Upper lobe of left lung (tissue), 6 donors: Measurements from ENCODE around the gene C17orf100. TPM values are rescaled to one million over a fixed set of nuclear protein-coding genes. Genes with fewer than 3 reads are reported as not detected.

Experiments used
- ATAC-seq, 2 donors: fragments of 200-7000 bp; cut with Tn5 transposase; one replicate each; pipeline ENCODE4 v1.9.1; 2022; ENCODE audit warnings: mild to moderate bottlenecking in 2 of 2, moderate library complexity in 2 of 2; ENCODE audit not compliant: low FRiP score in 2 of 2
- DNase-seq, 2 donors: peaks; one replicate each; pipeline ENCODE4 v3.0.0-alpha.2; 2019 to 2020
- H3K27ac ChIP-seq, 4 donors: fragments of 200-600 bp; sonication (generic); one replicate each; pipeline ENCODE4 v1.5.1; 2016 to 2019
- H3K27me3 ChIP-seq, 4 donors: fragments of 200-600 bp; sonication (generic); one replicate each; pipeline ENCODE4 v1.5.1; 2017 to 2019
- H3K36me3 ChIP-seq, 4 donors: fragments of 200-600 bp; sonication (generic); one replicate each; pipeline ENCODE4 v1.5.1; 2016 to 2019
- H3K4me1 ChIP-seq, 4 donors: fragments of 200-600 bp; sonication (generic); one replicate each; pipeline ENCODE4 v1.5.1; 2018 to 2019
- H3K4me3 ChIP-seq, 4 donors: fragments of 200-600 bp; sonication (generic); one replicate each; pipeline ENCODE4 v1.5.1; 2017 to 2019; ENCODE audit warnings: mild to moderate bottlenecking in 2 of 4, moderate library complexity in 1 of 4
- H3K9me3 ChIP-seq, 4 donors: fragments of 200-600 bp; sonication (generic); one replicate each; pipeline ENCODE4 v1.5.1; 2018 to 2019
- CTCF ChIP-seq, 6 experiments: fragments of 450-650 bp in 4 of 6; fragments of 200-600 bp in 2 of 6; sonication (generic) in 2 of 6; IDR thresholded peaks; one replicate each; pipeline ENCODE4 v1.5.1; 2016 to 2019; ENCODE audit warnings: antibody characterized with exemption in 6 of 6
- EP300 ChIP-seq, 4 donors: sonication (generic); formaldehyde crosslinking; IDR thresholded peaks; one replicate each; pipeline ENCODE4 v1.5.1; 2017; ENCODE audit warnings: antibody characterized with exemption in 4 of 4, control low read depth in 2 of 4
- POLR2A ChIP-seq, 4 donors: fragments of 450-650 bp; IDR thresholded peaks; one replicate each; pipeline ENCODE4 v1.5.1; 2016 to 2017; ENCODE audit warnings: antibody characterized with exemption in 4 of 4, mild to moderate bottlenecking in 2 of 4
- POLR2AphosphoS5 ChIP-seq, 2 donors: sonication (generic); formaldehyde crosslinking; IDR thresholded peaks; one replicate each; pipeline ENCODE4 v1.5.1; 2017; ENCODE audit warnings: antibody characterized with exemption in 2 of 2
- WGBS, 2 donors: methylation state at CpG; one replicate each; pipeline ENCODE4 v1.1.5; 2017 to 2018; 5-methylcytosine and 5-hydroxymethylcytosine counted together
- total RNA-seq, 6 donors: library from RNA; depleted of rRNA in 4 of 6; stranded (reverse); fragments of >200 nt in 4 of 6; gene quantifications; one replicate each; pipeline versions ENCODE4 v1.1.0 to v1.2.1, GENCODE V29; 2016 to 2021
- donor health status: DM: no; HTN: no; CAD: no; lungs with moderate emphysema.
- donor health status: DM: no; HTN: yes; CAD: no; lungs with severe emphysema.

C17orf100 gene
- total RNA-seq, 6 donors from 2014 or later: 0.78 to 7.3 (median 1.3) TPM

- H3K36me3 ChIP-seq: peaks cover 0 to 78% (median 30%) of the 10 kb centered on the region in 4 donors
- DNase-seq (no peak), ATAC-seq (no peak)
- no peak overlapping the region for H3K27ac ChIP-seq
- H3K9me3 ChIP-seq: no peaks in the 10 kb centered on the region
- TF ChIP-seq POLR2A (IDR thresholded peaks at IDR 0.05) (no peak), POLR2AphosphoS5 (IDR thresholded peaks at IDR 0.05) (no peak), EP300 (IDR thresholded peaks at IDR 0.05) (no peak), CTCF (IDR thresholded peaks at IDR 0.05) (no peak)
- no peaks in the 10 kb centered on the region for H3K27me3 ChIP-seq
- WGBS, 2 donors: 85 to 92% methylated on average over 1 of the region's 1 CpG
- H3K4me3 ChIP-seq: no peak overlapping the region
- H3K4me1 ChIP-seq: no peaks in the 10 kb centered on the region
Observed at GRCh38 chr17:6627019-6627418, 24.5 kb upstream of the C17orf100 start.

- Histone ChIP-seq H3K4me1 (no peaks in the 10 kb centered on the region), H3K9me3 (no peaks in the 10 kb centered on the region), H3K27ac (no peak overlapping the region), H3K36me3 (peaks cover 0 to 77% (median 41%) of the 10 kb centered on the region in 4 donors), H3K4me3 (no peak overlapping the region), H3K27me3 (no peaks in the 10 kb centered on the region)
- no peak for ATAC-seq
- TF ChIP-seq EP300 (IDR thresholded peaks at IDR 0.05) (no peak), POLR2AphosphoS5 (IDR thresholded peaks at IDR 0.05) (no peak), POLR2A (IDR thresholded peaks at IDR 0.05) (no peak), CTCF (IDR thresholded peaks at IDR 0.05) (no peak)
- DNase-seq: no peak
- WGBS, 2 donors: 96 to 98% methylated on average over 1 of the region's 1 CpG
Observed at GRCh38 chr17:6630390-6630789, 21.2 kb upstream of the C17orf100 start.

- peaks cover 0 to 5% (median 0%) of the 10 kb centered on the region in 4 donors for H3K4me1 ChIP-seq
- H3K36me3 ChIP-seq: peaks cover 0 to 67% (median 32%) of the 10 kb centered on the region in 4 donors
- no peak for ATAC-seq
- no peak for DNase-seq
- H3K27me3 ChIP-seq: no peaks in the 10 kb centered on the region
- no peak overlapping the region for H3K4me3 ChIP-seq
- H3K9me3 ChIP-seq: no peaks in the 10 kb centered on the region
- TF ChIP-seq POLR2AphosphoS5 (IDR thresholded peaks at IDR 0.05) (no peak), CTCF (IDR thresholded peaks at IDR 0.05) (no peak), EP300 (IDR thresholded peaks at IDR 0.05) (no peak), POLR2A (IDR thresholded peaks at IDR 0.05) (no peak)
- H3K27ac ChIP-seq: no peak overlapping the region
Observed at GRCh38 chr17:6632530-6632929, 19.0 kb upstream of the C17orf100 start.

- peaks cover 0 to 60% (median 28%) of the 10 kb centered on the region in 4 donors for H3K36me3 ChIP-seq
- DNase-seq (no peak), ATAC-seq (no peak)
- H3K27me3 ChIP-seq: no peaks in the 10 kb centered on the region
- H3K4me3 ChIP-seq: no peak overlapping the region
- H3K27ac ChIP-seq: no peak overlapping the region
- H3K9me3 ChIP-seq: no peaks in the 10 kb centered on the region
- H3K4me1 ChIP-seq: peaks cover 0 to 7% (median 0%) of the 10 kb centered on the region in 4 donors
- TF ChIP-seq POLR2A (IDR thresholded peaks at IDR 0.05): no peak
- TF ChIP-seq POLR2AphosphoS5 (IDR thresholded peaks at IDR 0.05): no peak
- no peak for TF ChIP-seq EP300 (IDR thresholded peaks at IDR 0.05)
- WGBS, 2 donors: 99% methylated on average over 3 of the region's 3 CpGs
Observed at GRCh38 chr17:6633263-6633662, 18.3 kb upstream of the C17orf100 start.

GRCh38 chr17:6636105-6636504 lies 15.5 kb upstream of the C17orf100 start:
- H3K27me3 ChIP-seq: no peaks in the 10 kb centered on the region
- no peak for TF ChIP-seq POLR2AphosphoS5 (IDR thresholded peaks at IDR 0.05)
- TF ChIP-seq EP300 (IDR thresholded peaks at IDR 0.05): no peak
- TF ChIP-seq POLR2A (IDR thresholded peaks at IDR 0.05): no peak
- no peak for TF ChIP-seq CTCF (IDR thresholded peaks at IDR 0.05)
- 67 to 92% methylated on average over 2 of the region's 2 CpGs for WGBS, 2 donors
- H3K4me3 ChIP-seq: no peak overlapping the region
- H3K9me3 ChIP-seq: no peaks in the 10 kb centered on the region
- H3K4me1 ChIP-seq: peaks cover 10 to 24% (median 13%) of the 10 kb centered on the region in 4 donors
- no peak overlapping the region for H3K27ac ChIP-seq
- no peak for DNase-seq
- no peak for ATAC-seq
- H3K36me3 ChIP-seq: peaks cover 0 to 37% (median 25%) of the 10 kb centered on the region in 4 donors
